A549 (cell line): ENCODE measurements around the gene POU4F2. TPM values are rescaled to one million over a fixed set of nuclear protein-coding genes. Genes with fewer than 3 reads are reported as not detected.

ENCODE experiments used
- ATAC-seq, 2 experiments: fragments of 200-7000 bp in 1 of 2; fragments of >200 bp in 1 of 2; cut with Nextera tagmentation in 1 of 2; cut with Tn5 transposase in 1 of 2; 3 replicates each; pipeline versions ENCODE4 v1.8.0 to v1.9.1; 2018 to 2020; ENCODE audit warnings: mild to moderate bottlenecking in 1 of 2, moderate library complexity in 1 of 2
- CTCF ChIA-PET: fragments of 300-600 bp; sonication (Branson Sonifier 250); formaldehyde crosslinking; extraction: SDS; loops from one replicate; lab custom pipeline; 2021; ENCODE audit warnings: antibody characterized with exemption, inconsistent platforms; lab: Yijun Ruan, JAX
- POLR2A ChIA-PET: fragments of 350-600 bp; formaldehyde crosslinking; extraction: SDS; loops from one replicate; lab custom pipeline; 2021; ENCODE audit warnings: antibody characterized with exemption, inconsistent platforms; lab: Yijun Ruan, JAX
- DNase-seq, 2 experiments: peaks; one replicate each; pipeline versions ENCODE4 v3.0.0 to v3.0.0-alpha.2; 2011 to 2016; ENCODE audit warnings: low read depth in 1 of 2, low spot score in 1 of 2
- FAIRE-seq: peaks from 2 replicates; lab custom pipeline; 2011; peaks lifted over from hg19 to GRCh38; lab: Jason Lieb, UNC
- H3K27ac ChIP-seq, 2 experiments: fragments of >200 bp; sonication (Bioruptor Twin); formaldehyde crosslinking; 3 replicates each; pipeline ENCODE4 v1.5.1; 2016 to 2017
- H3K4me1 ChIP-seq: fragments of >200 bp; sonication (Bioruptor Twin); formaldehyde crosslinking; 3 replicates; pipeline ENCODE4 v1.6.1; 2016
- H3K4me2 ChIP-seq: fragments of >200 bp; sonication (Bioruptor Twin); formaldehyde crosslinking; 3 replicates; pipeline ENCODE4 v1.6.1; 2016
- H3K4me3 ChIP-seq: fragments of >200 bp; sonication (Bioruptor Twin); formaldehyde crosslinking; 3 replicates; pipeline ENCODE4 v1.5.1; 2016
- H3K9me3 ChIP-seq: fragments of >200 bp; sonication (Bioruptor Twin); formaldehyde crosslinking; 3 replicates; pipeline ENCODE4 v1.6.1; 2016
- CBX2 ChIP-seq: fragments of 200-600 bp; sonication (generic); IDR thresholded peaks from 2 replicates; pipeline ENCODE4 v1.6.1; 2016; ENCODE audit warnings: low read depth, mild to moderate bottlenecking, borderline replicate concordance
- CBX8 ChIP-seq: fragments of 200-600 bp; sonication (generic); IDR thresholded peaks from 2 replicates; pipeline ENCODE4 v1.6.1; 2016
- CHD2 ChIP-seq: fragments of 150-350 bp; IDR thresholded peaks from 2 replicates; pipeline ENCODE4 v1.6.1; 2014; ENCODE audit warnings: low read length; ENCODE audit not compliant: partially characterized antibody
- CHD4 ChIP-seq: fragments of 200-600 bp; sonication (generic); IDR thresholded peaks from 2 replicates; pipeline ENCODE4 v1.6.1; 2016; ENCODE audit warnings: antibody characterized with exemption, mild to moderate bottlenecking, borderline replicate concordance
- EHF ChIP-seq: fragments of 250-450 bp; sonication (Bioruptor Pico); IDR thresholded peaks from 2 replicates; pipeline ENCODE4 v1.5.0; 2020; ENCODE audit warnings: mild to moderate bottlenecking
- EHMT2 ChIP-seq: fragments of 200-600 bp; sonication (generic); IDR thresholded peaks from 2 replicates; pipeline ENCODE4 v1.6.1; 2016; ENCODE audit warnings: antibody characterized with exemption, low read depth, mild to moderate bottlenecking, moderate library complexity
- ELK1 ChIP-seq: fragments of 150-350 bp; IDR thresholded peaks from 2 replicates; pipeline ENCODE4 v1.6.1; 2014; ENCODE audit warnings: low read depth, mild to moderate bottlenecking, low read length
- ESRRA ChIP-seq: fragments of 150-350 bp; IDR thresholded peaks from 2 replicates; pipeline ENCODE4 v1.6.1; 2014; ENCODE audit warnings: mild to moderate bottlenecking, low read length, borderline replicate concordance
- FOSB ChIP-seq: fragments of 250-450 bp; sonication (Bioruptor Pico); IDR thresholded peaks from 2 replicates; pipeline ENCODE4 v1.5.0; 2020; ENCODE audit warnings: mild to moderate bottlenecking, moderate library complexity
- HDAC2 ChIP-seq: fragments of 200-600 bp; sonication (generic); IDR thresholded peaks from 2 replicates; pipeline ENCODE4 v1.6.1; 2016
- HEYL ChIP-seq: fragments of 250-450 bp; sonication (Bioruptor Pico); IDR thresholded peaks from 2 replicates; pipeline ENCODE4 v1.8.0; 2021; ENCODE audit warnings: mild to moderate bottlenecking, moderate library complexity
- HOXA7 ChIP-seq: fragments of 250-450 bp; sonication (Bioruptor Pico); IDR thresholded peaks from 2 replicates; pipeline ENCODE4 v1.5.0; 2020; ENCODE audit warnings: mild to moderate bottlenecking, moderate library complexity
- HOXB5 ChIP-seq: fragments of 250-450 bp; sonication (Bioruptor Pico); IDR thresholded peaks from 2 replicates; pipeline ENCODE4 v1.5.0; 2020; ENCODE audit warnings: mild to moderate bottlenecking, moderate library complexity
- KDM1A ChIP-seq: fragments of 200-600 bp; sonication (generic); IDR thresholded peaks from 2 replicates; pipeline ENCODE4 v1.6.1; 2016; ENCODE audit warnings: low read depth, mild to moderate bottlenecking
- MAFK ChIP-seq: fragments of 450-650 bp; IDR thresholded peaks from 2 replicates; pipeline ENCODE4 v1.6.1; 2014; ENCODE audit not compliant: partially characterized antibody
- MYC ChIP-seq: IDR thresholded peaks from 2 replicates; pipeline ENCODE4 v1.6.1; 2012; ENCODE audit warnings: mild to moderate bottlenecking, inconsistent platforms, low read length, improper control_type of control experiment, borderline replicate concordance
- PBX3 ChIP-seq: IDR thresholded peaks from 2 replicates; pipeline ENCODE4 v1.6.1; 2012
- RAD21 ChIP-seq, 2 experiments: fragments of >200 bp in 1 of 2; sonication (Bioruptor Twin) in 1 of 2; formaldehyde crosslinking in 1 of 2; IDR thresholded peaks in 1 of 2; conservative IDR thresholded peaks in 1 of 2; 2 replicates in 1 of 2; 3 replicates in 1 of 2; pipeline ENCODE4 v1.6.1; 2012 to 2018; ENCODE audit warnings: inconsistent platforms in 1 of 2
- RARB ChIP-seq: fragments of 250-450 bp; sonication (Bioruptor Pico); IDR thresholded peaks from 2 replicates; pipeline ENCODE4 v1.8.0; 2021; ENCODE audit warnings: mild to moderate bottlenecking, moderate library complexity
- RCOR1 ChIP-seq: fragments of 150-350 bp; IDR thresholded peaks from 2 replicates; pipeline ENCODE4 v1.6.1; 2014; ENCODE audit warnings: antibody characterized with exemption, low read length, low read depth
- RNF2 ChIP-seq: fragments of 200-600 bp; sonication (generic); IDR thresholded peaks from 2 replicates; pipeline ENCODE4 v1.6.1; 2016; ENCODE audit warnings: low read depth, mild to moderate bottlenecking, antibody characterized with exemption, moderate library complexity, borderline replicate concordance
- ZC3H11A ChIP-seq: fragments of 450-650 bp; IDR thresholded peaks from 2 replicates; pipeline ENCODE4 v1.6.1; 2014; ENCODE audit warnings: antibody characterized with exemption, mild to moderate bottlenecking
- ZFP36 ChIP-seq: fragments of 450-650 bp; IDR thresholded peaks from 2 replicates; pipeline ENCODE4 v1.6.1; 2014; ENCODE audit warnings: borderline replicate concordance; ENCODE audit not compliant: partially characterized antibody
- WGBS: methylation state at CpG from one replicate; pipeline ENCODE4 v1.1.6; 2017; ENCODE audit errors: missing lambda C conversion rate; 5-methylcytosine and 5-hydroxymethylcytosine counted together
- polyA plus RNA-seq, 4 experiments: library from polyadenylated mRNA; depleted of rRNA in 3 of 4; stranded (reverse); fragments of >200 nt; fragmentation: RNase III in 1 of 4; extraction: RNeasy Plus Mini Kit Qiagen cat#74134 plus additional on column Dnase treatment in 1 of 4; gene quantifications; 2 replicates in 3 of 4; 3 replicates in 1 of 4; pipeline ENCODE4 v1.2.3, GENCODE V29; 2011 to 2017
- TF ChIP-seq, protein P1 (sequence below): IDR thresholded peaks from 2 replicates; pipeline ENCODE4 v1.6.1; 2012; ENCODE audit warnings: low read depth, borderline replicate concordance
- TF ChIP-seq, protein P2 (sequence below): fragments of 200-600 bp; sonication (generic); IDR thresholded peaks from 2 replicates; pipeline ENCODE4 v1.6.1; 2016; ENCODE audit warnings: antibody characterized with exemption, mild to moderate bottlenecking, moderate library complexity

The POU4F2 gene
- polyA plus RNA-seq, 2 of the 4 experiments (the other 2 are of a cell fraction), result not detected

GRCh38 chr4:146590801-146591200, 47.9 kb upstream of the POU4F2 start (continued):
- TF ChIP-seq, protein P1, sequence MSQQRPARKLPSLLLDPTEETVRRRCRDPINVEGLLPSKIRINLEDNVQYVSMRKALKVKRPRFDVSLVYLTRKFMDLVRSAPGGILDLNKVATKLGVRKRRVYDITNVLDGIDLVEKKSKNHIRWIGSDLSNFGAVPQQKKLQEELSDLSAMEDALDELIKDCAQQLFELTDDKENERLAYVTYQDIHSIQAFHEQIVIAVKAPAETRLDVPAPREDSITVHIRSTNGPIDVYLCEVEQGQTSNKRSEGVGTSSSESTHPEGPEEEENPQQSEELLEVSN, result no peak
- TF ChIP-seq EHF, result no peak
- no peak for TF ChIP-seq CBX8
- no peak for TF ChIP-seq HOXA7 (CRISPR knock-in tag)

DNA sequence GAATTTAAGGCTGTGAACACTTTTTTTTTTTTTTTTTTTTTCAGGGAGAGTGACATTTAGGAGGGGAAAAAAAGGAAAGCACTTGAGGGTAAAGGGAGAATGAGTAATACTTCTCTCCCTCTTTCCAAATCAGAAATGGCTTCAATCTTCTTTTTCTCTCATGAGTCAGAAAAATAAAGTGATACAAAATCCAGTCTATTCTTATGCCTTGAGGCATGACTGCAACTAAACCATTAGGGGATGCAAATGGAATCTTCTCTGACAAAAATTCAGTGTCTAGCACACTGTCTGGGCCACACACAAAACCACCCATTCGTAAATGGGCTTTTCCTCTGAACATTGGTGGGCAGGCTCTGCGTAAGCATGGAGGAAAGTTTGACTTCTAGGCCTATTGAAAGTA, 46.7 kb upstream of the POU4F2 start:
- WGBS, result 23% methylated on average over 2 of the region's 2 CpGs
- H3K4me2 ChIP-seq, result no peak overlapping the region
- no peak overlapping the region for H3K4me3 ChIP-seq
- no peaks in the 10 kb centered on the region for H3K9me3 ChIP-seq
- no peak for FAIRE-seq
- POLR2A ChIA-PET, result no interaction called here
- no peak overlapping the region for H3K27ac ChIP-seq
- CTCF ChIA-PET, result interaction anchor here (0.7 kb wide), 1 partner anchor 70 kb away, joined by 3 read pairs; no protein-coding TSS in a partner anchor
- no peak for DNase-seq
- TF ChIP-seq CBX8, result no peak
- TF ChIP-seq CHD4, result no peak
- no peak for TF ChIP-seq ZC3H11A
- TF ChIP-seq MYC, result no peak
- TF ChIP-seq HOXA7 (CRISPR knock-in tag), result no peak
- TF ChIP-seq ZFP36, result no peak
- no peak for TF ChIP-seq HOXB5 (CRISPR knock-in tag)
- no peak for TF ChIP-seq MAFK
- TF ChIP-seq ESRRA, result no peak
- TF ChIP-seq FOSB (CRISPR knock-in tag), result no peak
- no peak for ATAC-seq
- no peaks in the 10 kb centered on the region for H3K4me1 ChIP-seq

GRCh38 chr4:146632770-146633470, 5.8 kb upstream of the POU4F2 start:
- FAIRE-seq (no peak), ATAC-seq (no peak), DNase-seq (no peak)
- no peaks in the 10 kb centered on the region for H3K4me1 ChIP-seq
- WGBS, result 53% methylated on average over 23 of the region's 28 CpGs
- no peak for TF ChIP-seq RAD21 (conservative IDR thresholded peaks at IDR 0.05 in 1 of 2, IDR thresholded peaks at IDR 0.05 in 1 of 2)
- no peak for TF ChIP-seq RNF2
- TF ChIP-seq EHMT2, result no peak
- TF ChIP-seq ELK1, result no peak
- no peak for TF ChIP-seq HEYL (CRISPR knock-in tag)
- no peak for TF ChIP-seq HDAC2
- no peak for TF ChIP-seq HOXA7 (CRISPR knock-in tag)
- TF ChIP-seq CBX2, result no peak
- no peak for TF ChIP-seq KDM1A
- no peak for TF ChIP-seq PBX3
- no peak for TF ChIP-seq RARB
- TF ChIP-seq, protein P2, sequence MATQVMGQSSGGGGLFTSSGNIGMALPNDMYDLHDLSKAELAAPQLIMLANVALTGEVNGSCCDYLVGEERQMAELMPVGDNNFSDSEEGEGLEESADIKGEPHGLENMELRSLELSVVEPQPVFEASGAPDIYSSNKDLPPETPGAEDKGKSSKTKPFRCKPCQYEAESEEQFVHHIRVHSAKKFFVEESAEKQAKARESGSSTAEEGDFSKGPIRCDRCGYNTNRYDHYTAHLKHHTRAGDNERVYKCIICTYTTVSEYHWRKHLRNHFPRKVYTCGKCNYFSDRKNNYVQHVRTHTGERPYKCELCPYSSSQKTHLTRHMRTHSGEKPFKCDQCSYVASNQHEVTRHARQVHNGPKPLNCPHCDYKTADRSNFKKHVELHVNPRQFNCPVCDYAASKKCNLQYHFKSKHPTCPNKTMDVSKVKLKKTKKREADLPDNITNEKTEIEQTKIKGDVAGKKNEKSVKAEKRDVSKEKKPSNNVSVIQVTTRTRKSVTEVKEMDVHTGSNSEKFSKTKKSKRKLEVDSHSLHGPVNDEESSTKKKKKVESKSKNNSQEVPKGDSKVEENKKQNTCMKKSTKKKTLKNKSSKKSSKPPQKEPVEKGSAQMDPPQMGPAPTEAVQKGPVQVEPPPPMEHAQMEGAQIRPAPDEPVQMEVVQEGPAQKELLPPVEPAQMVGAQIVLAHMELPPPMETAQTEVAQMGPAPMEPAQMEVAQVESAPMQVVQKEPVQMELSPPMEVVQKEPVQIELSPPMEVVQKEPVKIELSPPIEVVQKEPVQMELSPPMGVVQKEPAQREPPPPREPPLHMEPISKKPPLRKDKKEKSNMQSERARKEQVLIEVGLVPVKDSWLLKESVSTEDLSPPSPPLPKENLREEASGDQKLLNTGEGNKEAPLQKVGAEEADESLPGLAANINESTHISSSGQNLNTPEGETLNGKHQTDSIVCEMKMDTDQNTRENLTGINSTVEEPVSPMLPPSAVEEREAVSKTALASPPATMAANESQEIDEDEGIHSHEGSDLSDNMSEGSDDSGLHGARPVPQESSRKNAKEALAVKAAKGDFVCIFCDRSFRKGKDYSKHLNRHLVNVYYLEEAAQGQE, result no peak
- TF ChIP-seq RCOR1, result no peak
- no peak for TF ChIP-seq CHD2
- no peak for TF ChIP-seq ZC3H11A
- CTCF ChIA-PET, result no interaction called here
- no peak overlapping the region for H3K4me3 ChIP-seq
- H3K27ac ChIP-seq, result no peak overlapping the region
- H3K4me2 ChIP-seq, result no peak overlapping the region
- no peaks in the 10 kb centered on the region for H3K9me3 ChIP-seq
- POLR2A ChIA-PET, result no interaction called here
